Type B pancreatic cell (in vitro differentiated cells): ENCODE results near the gene SLC9A7. TPM values are rescaled to one million over a fixed set of nuclear protein-coding genes. Genes with fewer than 3 reads are reported as not detected.

ENCODE experiments used
- DNase-seq: peaks from one replicate; pipeline ENCODE4 v3.0.0; 2021; ENCODE audit warnings: mixed read lengths; ENCODE audit not compliant: unreplicated experiment; ENCODE audit errors: extremely low spot score
- H3K27ac Mint-ChIP-seq: 2 replicates; pipeline ENCODE4 v1.8.0; 2021; ENCODE audit warnings: mild to moderate bottlenecking, mixed read lengths
- H3K27me3 Mint-ChIP-seq: 2 replicates; pipeline ENCODE4 v1.8.0; 2021; ENCODE audit warnings: mixed read lengths
- H3K36me3 Mint-ChIP-seq: 2 replicates; pipeline ENCODE4 v1.8.0; 2021; ENCODE audit warnings: mixed read lengths
- H3K4me1 Mint-ChIP-seq: one replicate; pipeline ENCODE4 v1.8.0; 2021; ENCODE audit warnings: mixed read lengths; ENCODE audit not compliant: unreplicated experiment
- H3K4me3 Mint-ChIP-seq: 2 replicates; pipeline ENCODE4 v1.8.0; 2021; ENCODE audit warnings: mild to moderate bottlenecking, mixed read lengths
- H3K9me3 Mint-ChIP-seq: 2 replicates; pipeline ENCODE4 v1.8.0; 2021; ENCODE audit warnings: mixed read lengths
- total RNA-seq: library from RNA; stranded (reverse); gene quantifications from 2 replicates; pipeline ENCODE4 v1.2.1, GENCODE V29; 2021; ENCODE audit warnings: low replicate concordance
- TF ChIP-seq, protein P1 (sequence below): fragments of 200-600 bp; sonication (generic); conservative IDR thresholded peaks from 2 replicates; pipeline ENCODE4 v1.5.0; 2021; ENCODE audit warnings: antibody characterized with exemption, mild to moderate bottlenecking

The SLC9A7 gene
- total RNA-seq, 1 donor from 2014 or later: 7.5 TPM

- no peaks in the 10 kb centered on the region for H3K36me3 Mint-ChIP-seq
- no peak overlapping the region for H3K27ac Mint-ChIP-seq
- DNase-seq: no peak
- TF ChIP-seq, protein P1, sequence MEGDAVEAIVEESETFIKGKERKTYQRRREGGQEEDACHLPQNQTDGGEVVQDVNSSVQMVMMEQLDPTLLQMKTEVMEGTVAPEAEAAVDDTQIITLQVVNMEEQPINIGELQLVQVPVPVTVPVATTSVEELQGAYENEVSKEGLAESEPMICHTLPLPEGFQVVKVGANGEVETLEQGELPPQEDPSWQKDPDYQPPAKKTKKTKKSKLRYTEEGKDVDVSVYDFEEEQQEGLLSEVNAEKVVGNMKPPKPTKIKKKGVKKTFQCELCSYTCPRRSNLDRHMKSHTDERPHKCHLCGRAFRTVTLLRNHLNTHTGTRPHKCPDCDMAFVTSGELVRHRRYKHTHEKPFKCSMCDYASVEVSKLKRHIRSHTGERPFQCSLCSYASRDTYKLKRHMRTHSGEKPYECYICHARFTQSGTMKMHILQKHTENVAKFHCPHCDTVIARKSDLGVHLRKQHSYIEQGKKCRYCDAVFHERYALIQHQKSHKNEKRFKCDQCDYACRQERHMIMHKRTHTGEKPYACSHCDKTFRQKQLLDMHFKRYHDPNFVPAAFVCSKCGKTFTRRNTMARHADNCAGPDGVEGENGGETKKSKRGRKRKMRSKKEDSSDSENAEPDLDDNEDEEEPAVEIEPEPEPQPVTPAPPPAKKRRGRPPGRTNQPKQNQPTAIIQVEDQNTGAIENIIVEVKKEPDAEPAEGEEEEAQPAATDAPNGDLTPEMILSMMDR: no peak
- peaks cover 9% of the 10 kb centered on the region for H3K4me1 Mint-ChIP-seq
- no peaks in the 10 kb centered on the region for H3K27me3 Mint-ChIP-seq
- peaks cover 4% of the 10 kb centered on the region for H3K9me3 Mint-ChIP-seq
- no peak overlapping the region for H3K4me3 Mint-ChIP-seq
Observed at GRCh38 chrX:46628460-46629371, 130.2 kb downstream of the SLC9A7 start.

- H3K27ac Mint-ChIP-seq: no peak overlapping the region
- peaks cover 4% of the 10 kb centered on the region for H3K9me3 Mint-ChIP-seq
- H3K27me3 Mint-ChIP-seq: no peaks in the 10 kb centered on the region
- DNase-seq: no peak
- TF ChIP-seq, protein P1: no peak
- no peak overlapping the region for H3K4me3 Mint-ChIP-seq
- peaks cover 9% of the 10 kb centered on the region for H3K4me1 Mint-ChIP-seq
- H3K36me3 Mint-ChIP-seq: no peaks in the 10 kb centered on the region
Observed at GRCh38 chrX:46627711-46628419, 131.1 kb downstream of the SLC9A7 start.

GRCh38 chrX:46627062-46627461 is 131.9 kb downstream of the SLC9A7 start:
- TF ChIP-seq, protein P1: no peak
- Mint-ChIP-seq H3K9me3 (peaks cover 4% of the 10 kb centered on the region), H3K4me3 (no peak overlapping the region), H3K36me3 (no peaks in the 10 kb centered on the region), H3K27ac (no peak overlapping the region), H3K4me1 (peaks cover 9% of the 10 kb centered on the region), H3K27me3 (no peaks in the 10 kb centered on the region)
- no peak for DNase-seq

- Mint-ChIP-seq H3K27ac (no peak overlapping the region), H3K4me3 (no peak overlapping the region), H3K9me3 (peaks cover 4% of the 10 kb centered on the region), H3K36me3 (no peaks in the 10 kb centered on the region), H3K4me1 (peaks cover 9% of the 10 kb centered on the region), H3K27me3 (no peaks in the 10 kb centered on the region)
- TF ChIP-seq, protein P1: no peak
- DNase-seq: no peak
Observed at GRCh38 chrX:46626566-46626965, 132.4 kb downstream of the SLC9A7 start.

DNA sequence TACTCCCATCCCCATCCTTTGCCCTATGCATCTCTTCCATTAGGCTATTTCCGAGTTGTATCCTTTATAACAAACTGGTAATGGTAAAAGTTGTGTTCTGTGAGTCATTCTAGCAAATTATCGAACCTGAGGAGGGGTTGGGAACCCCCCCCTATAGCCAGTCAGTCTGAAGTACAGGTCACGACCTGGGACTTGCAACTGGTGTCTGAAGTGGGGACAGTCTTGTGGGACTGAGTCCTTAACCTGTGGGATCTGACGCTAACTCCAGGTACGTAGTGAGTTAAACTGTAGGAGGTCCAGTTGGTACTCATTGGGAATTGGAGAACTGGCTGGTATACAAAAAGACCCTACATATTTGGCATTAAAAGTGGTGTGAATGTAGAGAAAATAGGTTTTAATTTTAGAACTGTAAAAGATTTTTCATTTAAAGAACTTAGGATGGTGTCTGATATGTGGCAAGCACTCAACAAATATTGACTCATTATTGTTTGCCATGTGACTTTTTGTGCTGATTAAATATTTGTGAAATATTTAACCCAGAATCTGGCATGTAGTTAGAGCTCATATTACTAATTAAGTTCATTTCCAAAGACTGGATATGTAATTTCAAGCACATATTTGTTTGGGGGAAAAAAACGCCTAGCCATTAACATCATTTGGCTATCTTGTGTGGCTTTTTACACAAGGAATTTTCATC is 134.7 kb downstream of the SLC9A7 start:
- peaks cover 9% of the 10 kb centered on the region for H3K4me1 Mint-ChIP-seq
- no peak overlapping the region for H3K27ac Mint-ChIP-seq
- H3K9me3 Mint-ChIP-seq: peaks cover 4% of the 10 kb centered on the region
- TF ChIP-seq, protein P1: no peak
- DNase-seq: no peak
- no peak overlapping the region for H3K4me3 Mint-ChIP-seq
- H3K27me3 Mint-ChIP-seq: no peaks in the 10 kb centered on the region
- no peaks in the 10 kb centered on the region for H3K36me3 Mint-ChIP-seq
